Natural killer cell (primary cell): Measurements from ENCODE around the gene SUDS3. TPM values are rescaled to one million over a fixed set of nuclear protein-coding genes. Genes with fewer than 3 reads are reported as not detected.
A peak's percentile ranks its signal among the peaks of the same experiment; 100 is the strongest.

Source experiments
- ATAC-seq, 3 donors: fragments of 150-1000 bp in 2 of 3; fragments of 200-7000 bp in 1 of 3; cut with Tn5 transposase; 1 replicate in 1 of 3; 2 replicates in 2 of 3; pipeline ENCODE4 v1.10.0; 2021; ENCODE audit warnings: mild to moderate bottlenecking in 2 of 3, moderate library complexity in 2 of 3
- DNase-seq, 2 donors: peaks; one replicate each; pipeline versions ENCODE4 v3.0.0 to v3.0.0-alpha.2; 2013 to 2021; ENCODE audit warnings: mixed read lengths in 1 of 2
- H3K27ac ChIP-seq: one replicate; pipeline ENCODE4 v1.5.1; 2013; ENCODE audit warnings: mild to moderate bottlenecking, low read length
- H3K27me3 ChIP-seq: one replicate; pipeline ENCODE4 v1.6.1; 2013; ENCODE audit warnings: low read length; ENCODE audit not compliant: control insufficient read depth, insufficient read depth
- H3K36me3 ChIP-seq: one replicate; pipeline ENCODE4 v1.6.1; 2013; ENCODE audit warnings: low read length; ENCODE audit not compliant: control insufficient read depth, insufficient read depth
- H3K4me1 ChIP-seq: one replicate; pipeline ENCODE4 v1.6.1; 2013; ENCODE audit warnings: low read length; ENCODE audit not compliant: control insufficient read depth, insufficient read depth
- H3K4me3 ChIP-seq: one replicate; pipeline ENCODE4 v1.5.1; 2013; ENCODE audit warnings: low read length
- H3K9me3 ChIP-seq: one replicate; pipeline ENCODE4 v1.6.1; 2013; ENCODE audit warnings: low read length; ENCODE audit not compliant: control insufficient read depth, insufficient read depth
- H3K27ac Mint-ChIP-seq, 2 donors: one replicate each; pipeline ENCODE4 v1.8.0; 2022; ENCODE audit warnings: mild to moderate bottlenecking in 2 of 2, mixed read lengths in 2 of 2, moderate library complexity in 1 of 2
- H3K27me3 Mint-ChIP-seq, 2 donors: one replicate each; pipeline ENCODE4 v1.8.0; 2022; ENCODE audit warnings: low read depth in 2 of 2, mixed read lengths in 2 of 2
- H3K36me3 Mint-ChIP-seq: one replicate; pipeline ENCODE4 v1.8.0; 2022; ENCODE audit warnings: mixed read lengths
- H3K4me1 Mint-ChIP-seq, 2 donors: one replicate each; pipeline ENCODE4 v1.8.0; 2022; ENCODE audit warnings: mixed read lengths in 2 of 2
- H3K4me3 Mint-ChIP-seq: one replicate; pipeline ENCODE4 v1.8.0; 2022; ENCODE audit warnings: mild to moderate bottlenecking, moderate library complexity, mixed read lengths
- H3K9me3 Mint-ChIP-seq, 2 donors: one replicate each; pipeline ENCODE4 v1.8.0; 2022; ENCODE audit warnings: mixed read lengths in 2 of 2
- CTCF ChIP-seq: fragments of 200-600 bp; IDR thresholded peaks from one replicate; pipeline ENCODE4 v1.8.0; 2022; ENCODE audit warnings: antibody characterized with exemption
- WGBS: methylation state at CpG from one replicate; pipeline ENCODE4 v1.1.7; 2013; ENCODE audit warnings: missing lambda C conversion rate; ENCODE audit not compliant: insufficient coverage; 5-methylcytosine and 5-hydroxymethylcytosine counted together
- intact Hi-C: fragments of 100-400 bp; cut with micrococcal nuclease; formaldehyde crosslinking; loops from one replicate; pipeline ENCODE4 v1.14.2; 2022
- total RNA-seq, 4 donors: library from RNA; stranded (reverse); fragments of 120-200 nt in 1 of 4; gene quantifications; one replicate each; pipeline versions ENCODE4 v1.2.3 to v1.2.4, GENCODE V29; 2013 to 2022

Gene SUDS3, protein sequence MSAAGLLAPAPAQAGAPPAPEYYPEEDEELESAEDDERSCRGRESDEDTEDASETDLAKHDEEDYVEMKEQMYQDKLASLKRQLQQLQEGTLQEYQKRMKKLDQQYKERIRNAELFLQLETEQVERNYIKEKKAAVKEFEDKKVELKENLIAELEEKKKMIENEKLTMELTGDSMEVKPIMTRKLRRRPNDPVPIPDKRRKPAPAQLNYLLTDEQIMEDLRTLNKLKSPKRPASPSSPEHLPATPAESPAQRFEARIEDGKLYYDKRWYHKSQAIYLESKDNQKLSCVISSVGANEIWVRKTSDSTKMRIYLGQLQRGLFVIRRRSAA
- 10 to 100 TPM; 27.5 to 40.3 (median 35.7) TPM for total RNA-seq
- 38.1 TPM for total RNA-seq (2013)

DNA sequence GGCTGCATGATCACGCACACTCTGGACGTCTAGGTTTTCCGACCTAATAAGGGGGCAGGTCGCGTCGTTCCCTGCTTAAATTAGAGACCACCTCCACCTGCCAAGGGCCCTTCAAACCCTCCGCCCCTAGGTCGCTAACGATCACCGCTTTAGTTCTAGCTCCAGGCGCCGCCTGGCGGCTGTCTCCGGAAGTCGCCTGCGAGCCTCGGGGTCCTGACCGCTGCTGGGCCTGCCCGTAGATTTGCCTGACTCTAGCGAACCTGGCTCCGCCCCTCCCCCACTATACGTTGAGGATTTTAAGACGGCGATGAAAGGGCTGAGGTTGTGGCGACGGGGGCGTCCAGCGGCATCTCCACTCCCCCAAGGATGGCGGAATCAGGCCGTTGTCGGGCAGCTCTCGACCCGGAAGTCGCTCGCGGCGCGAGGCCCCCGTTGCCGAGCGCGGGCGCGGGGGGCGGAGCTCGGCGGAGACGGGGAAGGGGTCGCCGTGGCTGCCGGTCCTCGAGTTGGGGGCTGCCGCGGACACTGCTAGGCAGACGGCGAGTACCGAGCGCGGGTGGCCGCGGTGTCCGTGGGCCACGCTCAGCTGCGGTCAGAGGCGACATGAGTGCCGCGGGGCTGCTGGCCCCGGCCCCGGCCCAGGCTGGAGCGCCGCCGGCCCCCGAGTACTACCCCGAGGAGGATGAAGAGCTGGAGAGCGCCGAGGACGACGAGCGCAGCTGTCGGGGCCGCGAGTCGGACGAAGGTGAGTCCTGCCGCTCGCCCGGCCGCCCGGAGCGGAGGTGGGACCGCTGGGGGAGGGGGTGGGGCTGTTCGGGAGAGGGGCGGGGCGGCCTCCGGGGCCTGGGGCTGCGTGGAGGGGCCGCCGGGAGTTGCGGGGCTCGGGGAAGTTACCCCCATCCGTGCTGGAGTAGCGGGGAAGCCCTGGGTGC lies at the start of gene SUDS3:
Gene SUDS3, plus strand, starts transcription at position 467 of the 932 bp plus-strand sequence. Its CDS starts 137 bp downstream, at position 604.
- peak; percentile 97 for TF ChIP-seq CTCF
- intact Hi-C loops = loop anchor here (1.0 to 10.0 kb wide), 4 partner anchors 194 to 1288 kb away; partner anchors contain the start of genes PEBP1 and PRKAB1
- peak within 1 kb of the TSS; percentile 97 to 98 for H3K27ac Mint-ChIP-seq
- Histone ChIP-seq H3K4me3 (peak within 1 kb of the TSS; percentile 64), H3K9me3 (no peaks in the 10 kb centered on the region), H3K36me3 (peaks cover 8% of the 10 kb centered on the region), H3K27me3 (no peaks in the 10 kb centered on the region), H3K4me1 (peaks cover 28% of the 10 kb centered on the region), H3K27ac (peak within 1 kb of the TSS; percentile 91)
- H3K4me1 Mint-ChIP-seq = peaks cover 28 to 48% of the 10 kb centered on the region in 2 donors
- H3K36me3 Mint-ChIP-seq = no peaks in the 10 kb centered on the region
- under 1% methylated on average over 101 of the region's 102 CpGs for WGBS
- H3K27me3 Mint-ChIP-seq = peaks cover 0 to 3% of the 10 kb centered on the region in 2 donors
- H3K4me3 Mint-ChIP-seq = peak within 1 kb of the TSS; percentile 99
- H3K9me3 Mint-ChIP-seq = no peaks in the 10 kb centered on the region
- ATAC-seq (peak; percentile 55 to 68 (median 58)), DNase-seq (peak; percentile 95 to 97)

- H3K27me3 Mint-ChIP-seq = no peaks in the 10 kb centered on the region
- peak overlapping the region in 1 of 2 donors; percentile 7 for H3K27ac Mint-ChIP-seq
- H3K9me3 Mint-ChIP-seq = no peaks in the 10 kb centered on the region
- Histone ChIP-seq H3K4me1 (peaks cover 5% of the 10 kb centered on the region), H3K27me3 (no peaks in the 10 kb centered on the region), H3K9me3 (no peaks in the 10 kb centered on the region), H3K4me3 (no peak overlapping the region), H3K27ac (no peak overlapping the region), H3K36me3 (peaks cover 2% of the 10 kb centered on the region)
- no peaks in the 10 kb centered on the region for H3K36me3 Mint-ChIP-seq
- no peak for DNase-seq
- H3K4me1 Mint-ChIP-seq = peaks cover 48% of the 10 kb centered on the region in 2 donors
- no peak overlapping the region for H3K4me3 Mint-ChIP-seq
- ATAC-seq = no peak
- TF ChIP-seq CTCF = no peak
- intact Hi-C loops = no loop called here
Measured at GRCh38 chr12:118326991-118327390, 49.4 kb upstream of the SUDS3 start.

DNA sequence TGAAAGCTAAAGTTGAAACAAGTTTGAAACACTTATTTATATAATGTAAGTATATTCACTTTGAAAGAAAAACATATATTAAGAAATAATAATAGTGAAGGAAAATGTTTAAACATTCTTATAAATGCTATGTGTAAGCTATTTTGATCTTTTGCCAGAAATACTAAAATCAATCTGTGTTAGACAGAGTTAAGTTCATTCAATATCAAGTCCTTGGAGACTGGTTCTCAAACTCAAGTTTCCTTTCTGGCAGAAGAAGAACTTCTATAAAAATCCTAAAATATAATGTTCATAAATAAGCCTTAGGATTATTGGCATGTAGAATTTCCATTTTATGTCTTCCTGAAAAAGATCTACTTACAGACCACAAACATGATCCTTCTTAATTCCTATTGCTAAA lies 49.0 kb upstream of the SUDS3 start:
- peaks cover 7% of the 10 kb centered on the region for H3K4me1 ChIP-seq
- no peak overlapping the region for H3K27ac ChIP-seq
- peak overlapping the region in 1 of 2 donors; percentile 47 for H3K27ac Mint-ChIP-seq

More for the DNA sequence above, 49.0 kb upstream of the SUDS3 start:
- H3K9me3 Mint-ChIP-seq = no peaks in the 10 kb centered on the region
- peaks cover 2% of the 10 kb centered on the region for H3K36me3 ChIP-seq
- H3K9me3 ChIP-seq = no peaks in the 10 kb centered on the region
- no peaks in the 10 kb centered on the region for H3K27me3 ChIP-seq
- no peak for TF ChIP-seq CTCF
- H3K27me3 Mint-ChIP-seq = no peaks in the 10 kb centered on the region
- H3K4me3 Mint-ChIP-seq = no peak overlapping the region
- DNase-seq = no peak
- H3K36me3 Mint-ChIP-seq = no peaks in the 10 kb centered on the region
- intact Hi-C loops = no loop called here
- peaks cover 48 to 51% of the 10 kb centered on the region in 2 donors for H3K4me1 Mint-ChIP-seq
- no peak overlapping the region for H3K4me3 ChIP-seq
- ATAC-seq = no peak
